Keratinocyte (primary cell): ENCODE data around the gene ZNF529. TPM values are rescaled to one million over a fixed set of nuclear protein-coding genes. Genes with fewer than 3 reads are reported as not detected.

Source experiments
- DNase-seq: peaks from one replicate; pipeline ENCODE4 v3.0.0-alpha.2; 2011; ENCODE audit warnings: low read depth, missing footprints, low spot score
- FAIRE-seq: peaks from 2 replicates; lab custom pipeline; 2011; peaks lifted over from hg19 to GRCh38; lab: Jason Lieb, UNC
- H2AFZ ChIP-seq: 2 replicates; pipeline ENCODE4 v1.6.0; 2012; ENCODE audit warnings: low read length, control low read depth, inconsistent platforms; ENCODE audit not compliant: control insufficient read depth
- H3K27ac ChIP-seq: 2 replicates; pipeline ENCODE4 v1.5.1; 2011; ENCODE audit warnings: low read length; ENCODE audit not compliant: control insufficient read depth, insufficient read depth
- H3K27me3 ChIP-seq: 3 replicates; pipeline ENCODE4 v1.6.0; 2011; ENCODE audit warnings: low read length; ENCODE audit not compliant: control insufficient read depth, insufficient read depth; ENCODE audit errors: extremely low read depth
- H3K36me3 ChIP-seq, 2 experiments: 2 replicates in 1 of 2; 3 replicates in 1 of 2; pipeline ENCODE4 v1.5.1; 2011; ENCODE audit warnings: low read length in 2 of 2, mild to moderate bottlenecking in 1 of 2; ENCODE audit not compliant: control insufficient read depth in 2 of 2, insufficient read depth in 2 of 2; ENCODE audit errors: extremely low read depth in 1 of 2
- H3K4me1 ChIP-seq: 3 replicates; pipeline ENCODE4 v1.5.1; 2011; ENCODE audit warnings: low read length; ENCODE audit not compliant: control insufficient read depth, insufficient read depth; ENCODE audit errors: extremely low read depth
- H3K4me2 ChIP-seq: 3 replicates; pipeline ENCODE4 v1.6.0; 2011; ENCODE audit warnings: low read depth, low read length; ENCODE audit not compliant: control insufficient read depth, insufficient read depth; ENCODE audit errors: extremely low read depth
- H3K4me3 ChIP-seq, 3 experiments: fragments of 200-600 bp in 1 of 3; sonication (generic) in 1 of 3; 2 replicates in 2 of 3; 3 replicates in 1 of 3; pipeline ENCODE4 v1.5.1; 2011 to 2016; ENCODE audit warnings: low read length in 3 of 3, mild to moderate bottlenecking in 3 of 3, control low read depth in 2 of 3, inconsistent platforms in 1 of 3, low read depth in 1 of 3, mixed read lengths in 1 of 3, mixed run types in 1 of 3, moderate library complexity in 1 of 3; ENCODE audit not compliant: control insufficient read depth in 2 of 3, insufficient read depth in 2 of 3; ENCODE audit errors: extremely low read depth in 1 of 3
- H3K79me2 ChIP-seq: 2 replicates; pipeline ENCODE4 v1.6.0; 2012; ENCODE audit warnings: low read length; ENCODE audit not compliant: control insufficient read depth, insufficient read depth
- H3K9ac ChIP-seq: 3 replicates; pipeline ENCODE4 v1.6.0; 2011; ENCODE audit warnings: low read length; ENCODE audit not compliant: control insufficient read depth, insufficient read depth; ENCODE audit errors: extremely low read depth
- H3K9me1 ChIP-seq: 3 replicates; pipeline ENCODE4 v1.6.0; 2011; ENCODE audit warnings: low read length; ENCODE audit not compliant: control insufficient read depth, insufficient read depth; ENCODE audit errors: extremely low read depth
- H3K9me3 ChIP-seq: 2 replicates; pipeline ENCODE4 v1.5.1; 2012; ENCODE audit warnings: low read depth, low read length; ENCODE audit not compliant: control insufficient read depth
- H4K20me1 ChIP-seq: 3 replicates; pipeline ENCODE4 v1.6.0; 2011; ENCODE audit warnings: low read length; ENCODE audit not compliant: control insufficient read depth, insufficient read depth; ENCODE audit errors: extremely low read depth
- CTCF ChIP-seq, 3 experiments: IDR thresholded peaks in 1 of 3; conservative IDR thresholded peaks in 1 of 3; optimal IDR thresholded peaks in 1 of 3; 2 replicates in 2 of 3; 3 replicates in 1 of 3; pipeline versions ENCODE3 to v1.5.1; 2011; ENCODE audit warnings: low read length in 3 of 3, mild to moderate bottlenecking in 3 of 3, moderate library complexity in 2 of 3, control low read depth in 1 of 3, inconsistent platforms in 1 of 3; ENCODE audit not compliant: insufficient read depth in 2 of 3; ENCODE audit errors: extremely low read depth in 1 of 3
- EZH2 ChIP-seq: IDR thresholded peaks from one replicate; pipeline ENCODE4 v1.6.1; 2012; ENCODE audit warnings: inconsistent platforms, mild to moderate bottlenecking, low read length, moderate library complexity
- dilution Hi-C: fragments of 300-500 bp; cut with MboI; formaldehyde crosslinking; loops from one replicate; pipeline ENCODE4 v1.7.0; 2020; ENCODE audit warnings: low sequenced_read_pairs; ENCODE audit not compliant: extremely low pct_ligation_motif_present
- polyA plus RNA-seq, 5 experiments: library from polyadenylated mRNA; depleted of rRNA in 3 of 5; stranded (reverse) in 3 of 5; stranded (forward) in 1 of 5; unstranded in 1 of 5; fragments of >200 nt; gene quantifications; 1 replicate in 1 of 5; 2 replicates in 3 of 5; 3 replicates in 1 of 5; pipeline versions ENCODE4 v1.2.1 to v1.2.3, GENCODE V29; 2011 to 2012; ENCODE audit warnings: missing spikeins in 2 of 5, low read depth in 1 of 5, low replicate concordance in 1 of 5

The ZNF529 gene
- polyA plus RNA-seq, 1 donor (not counting 4 experiments of a cell fraction or from before 2014, with no cell fraction given) = 5.5 TPM

- Histone ChIP-seq H3K9ac (no peak overlapping the region), H3K27ac (no peak overlapping the region), H3K36me3 (peaks cover 17 to 28% of the 10 kb centered on the region in 2 experiments), H3K9me1 (no peaks in the 10 kb centered on the region), H2AFZ (no peak overlapping the region), H3K4me1 (no peaks in the 10 kb centered on the region), H3K79me2 (no peaks in the 10 kb centered on the region), H3K9me3 (peaks cover 56% of the 10 kb centered on the region), H3K4me3 (no peak overlapping the region), H4K20me1 (no peaks in the 10 kb centered on the region), H3K4me2 (no peak overlapping the region), H3K27me3 (no peaks in the 10 kb centered on the region)
- no peak for FAIRE-seq
- dilution Hi-C loops = no loop called here
- DNase-seq = no peak
- no peak for TF ChIP-seq EZH2
- no peak for TF ChIP-seq CTCF (optimal IDR thresholded peaks at IDR 0.05 in 1 of 3, IDR thresholded peaks at IDR 0.05 in 1 of 3, conservative IDR thresholded peaks at IDR 0.05 in 1 of 3; ENCODE audit: extremely low read depth in 1 of 3, insufficient read depth in 2 of 3, low read length in 3 of 3)
Measured at GRCh38 chr19:36547001-36547732, 25.9 kb downstream of the ZNF529 start.

- H3K9ac ChIP-seq = peak overlapping the region; percentile 90
Measured at GRCh38 chr19:36528921-36529518, 44.1 kb downstream of the ZNF529 start.

More at GRCh38 chr19:36528921-36529518, 44.1 kb downstream of the ZNF529 start:
- H3K4me3 ChIP-seq = peak overlapping the region; percentile 69 to 85 (median 83)
- peaks cover 0 to 7% of the 10 kb centered on the region in 2 experiments for H3K36me3 ChIP-seq
- H3K4me2 ChIP-seq = peak overlapping the region; percentile 98
- H3K9me1 ChIP-seq = no peaks in the 10 kb centered on the region
- no peaks in the 10 kb centered on the region for H3K27me3 ChIP-seq
- no peak for TF ChIP-seq EZH2
- TF ChIP-seq CTCF (optimal IDR thresholded peaks at IDR 0.05 in 1 of 3, IDR thresholded peaks at IDR 0.05 in 1 of 3, conservative IDR thresholded peaks at IDR 0.05 in 1 of 3; ENCODE audit: extremely low read depth in 1 of 3, insufficient read depth in 2 of 3, low read length in 3 of 3) = no peak
- peak overlapping the region; percentile 88 for H3K27ac ChIP-seq
- H3K79me2 ChIP-seq = peaks cover 37% of the 10 kb centered on the region
- H3K9me3 ChIP-seq = no peaks in the 10 kb centered on the region
- no peak for FAIRE-seq
- DNase-seq = no peak
- H4K20me1 ChIP-seq = no peaks in the 10 kb centered on the region
- H3K4me1 ChIP-seq = peaks cover 6% of the 10 kb centered on the region
- peak overlapping the region; percentile 98 for H2AFZ ChIP-seq
- dilution Hi-C loops = no loop called here
